LNCaP clone FGC (cell line): ENCODE measurements around the gene CDV3.
"Not testable (repeated sequence)": the region's sequence is repeated elsewhere in the genome, so short reads cannot be mapped to it uniquely, and the experiment has no call there.

Experiments
- DNase-seq: peaks from one replicate; pipeline ENCODE4 v3.0.0-alpha.2; 2011; ENCODE audit warnings: low read depth
- H3K4me3 ChIP-seq: 2 replicates; pipeline ENCODE4 v1.5.1; 2011; ENCODE audit warnings: mild to moderate bottlenecking, low read depth, low read length, control low read depth
- CTCF ChIP-seq: IDR thresholded peaks from 2 replicates; pipeline ENCODE4 v1.5.1; 2012; ENCODE audit warnings: mild to moderate bottlenecking; ENCODE audit not compliant: control insufficient read depth, insufficient read depth; ENCODE audit errors: extremely low read depth

Gene CDV3

GRCh38 chr3:133535971-133536881 lies 37.3 kb upstream of the CDV3 start:
- no peak for TF ChIP-seq CTCF
- no peak overlapping the region for H3K4me3 ChIP-seq
- DNase-seq, result peak; percentile 52

DNA sequence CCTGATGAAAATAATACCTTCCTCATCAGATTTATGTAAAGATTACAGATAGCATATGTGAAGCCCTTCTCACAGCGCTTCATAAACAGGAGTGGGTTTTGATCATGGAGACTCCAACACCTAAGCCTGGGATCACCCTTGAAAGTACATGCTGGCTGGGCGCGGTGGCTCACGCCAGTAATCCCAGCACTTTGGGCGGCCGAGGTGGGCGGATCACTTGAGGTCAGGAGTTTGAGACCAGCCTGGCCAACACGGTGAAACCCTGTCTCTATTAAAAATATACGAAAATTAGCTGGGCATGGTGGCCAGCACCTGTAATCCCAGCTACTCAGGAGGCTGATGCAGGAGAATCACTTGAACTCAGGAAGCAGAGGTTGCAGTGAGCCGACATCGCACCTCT lies 36.4 kb upstream of the CDV3 start:
- DNase-seq, H3K4me3 ChIP-seq: not testable (repeated sequence)

DNA sequence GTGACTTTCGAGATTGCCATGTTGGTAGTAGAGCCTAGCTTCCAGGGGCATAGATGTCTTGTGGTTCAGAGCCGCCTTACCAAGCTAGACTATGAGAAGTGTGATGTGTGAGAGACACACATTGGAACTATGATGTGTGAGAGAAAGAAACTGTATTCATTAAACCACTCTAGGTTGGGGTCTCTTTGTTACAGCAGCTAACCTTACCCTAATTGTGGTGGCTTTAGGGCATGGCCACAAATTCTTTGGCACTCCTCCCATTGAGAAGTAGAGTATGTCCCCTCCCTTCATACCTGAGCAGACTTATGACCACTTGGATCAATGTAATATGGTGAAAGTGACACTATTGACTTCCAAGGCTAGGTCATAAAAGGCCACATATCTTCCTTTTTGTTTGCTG lies 35.3 kb upstream of the CDV3 start:
- no peak for DNase-seq
- no peak for TF ChIP-seq CTCF
- no peak overlapping the region for H3K4me3 ChIP-seq

GRCh38 chr3:133540896-133541674 lies 32.4 kb upstream of the CDV3 start:
- no peak for DNase-seq
- TF ChIP-seq CTCF, result no peak
- H3K4me3 ChIP-seq, result no peak overlapping the region

DNA sequence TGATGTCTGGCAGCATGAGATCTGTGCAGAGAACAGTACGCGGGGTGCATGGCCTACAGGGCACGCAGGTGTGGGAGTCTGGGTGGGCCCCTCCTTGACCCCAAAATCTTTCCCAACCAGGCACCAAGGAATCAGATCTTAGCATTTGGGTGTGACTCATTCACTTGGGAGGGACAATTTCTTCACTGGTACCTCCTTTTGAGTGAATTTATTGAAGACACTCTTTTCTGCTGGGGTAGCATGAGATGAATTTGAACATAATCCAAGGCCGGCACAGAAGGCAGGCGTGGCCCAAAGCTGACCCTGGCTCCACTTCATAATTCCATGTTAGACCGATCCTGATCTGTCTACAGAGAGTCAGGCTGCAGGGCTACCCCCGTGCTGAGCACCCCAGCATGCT lies 30.6 kb upstream of the CDV3 start:
- H3K4me3 ChIP-seq, result no peak overlapping the region
- TF ChIP-seq CTCF, result no peak
- no peak for DNase-seq

DNA sequence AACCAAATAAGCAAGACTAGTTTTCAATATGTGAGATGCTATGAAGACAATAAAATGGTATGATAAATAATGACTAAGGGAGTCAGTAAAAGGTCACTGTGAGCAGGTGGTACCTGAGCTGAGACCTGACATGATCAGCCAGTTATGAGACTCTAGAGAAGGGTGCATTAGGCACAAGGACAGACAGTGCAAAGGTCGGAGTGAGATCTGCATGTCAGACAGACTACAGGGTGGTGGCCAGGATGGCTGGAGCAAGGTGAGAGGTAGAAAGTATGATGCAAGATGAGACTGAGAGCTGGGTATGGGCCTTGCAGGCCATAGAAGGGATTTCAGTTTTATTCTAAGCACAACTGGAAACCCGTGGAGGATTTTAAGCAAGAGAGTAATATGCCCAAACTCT lies 28.5 kb upstream of the CDV3 start:
- not testable (repeated sequence) for DNase-seq

DNA sequence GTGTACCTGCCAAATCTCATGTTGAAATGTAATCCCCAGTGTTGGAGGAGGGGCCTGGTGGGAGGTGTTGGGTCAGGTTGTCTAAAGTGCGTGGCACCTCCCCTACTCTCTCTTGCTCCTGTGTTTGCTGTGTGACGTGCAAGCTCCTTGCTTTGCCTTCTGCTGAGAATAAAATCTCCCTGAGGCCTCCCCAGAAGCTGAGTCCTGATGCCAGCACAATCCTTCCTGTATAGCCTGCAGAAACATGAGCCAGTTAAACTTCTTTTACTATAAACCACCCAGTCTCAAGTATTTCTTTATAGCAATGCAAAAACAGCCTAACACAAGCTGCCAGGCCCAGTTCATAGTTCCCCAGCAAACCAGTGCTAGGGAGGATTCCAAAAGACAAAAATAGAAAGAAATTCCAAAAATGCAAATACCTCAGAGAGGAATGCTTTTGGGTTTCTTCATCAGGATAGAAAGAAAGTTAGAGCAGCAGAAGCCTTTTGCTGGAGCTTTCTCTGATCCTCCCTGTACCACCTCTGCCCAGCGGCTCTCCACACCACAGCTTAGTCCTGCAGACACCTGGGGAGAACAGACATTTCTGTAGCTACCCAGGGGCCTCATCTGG lies 25.9 kb upstream of the CDV3 start:
- no peak overlapping the region for H3K4me3 ChIP-seq
- no peak for DNase-seq
- TF ChIP-seq CTCF, result no peak

More for the DNA sequence above, 28.5 kb upstream of the CDV3 start:
- not testable (repeated sequence) for H3K4me3 ChIP-seq
